GM23338 (cell line): ENCODE data around the gene RNF43.

Experiments used
- CTCF ChIP-seq, 2 experiments: fragments of 200-600 bp in 1 of 2; sonication (generic) in 1 of 2; conservative IDR thresholded peaks; 2 replicates each; pipeline versions ENCODE4 v1.5.1 to v1.6.1; 2016 to 2017; ENCODE audit warnings: antibody characterized with exemption in 2 of 2, low read depth in 2 of 2, mild to moderate bottlenecking in 2 of 2, moderate library complexity in 1 of 2
- ETS1 ChIP-seq: IDR thresholded peaks from 2 replicates; pipeline ENCODE4 v1.6.1; 2016; ENCODE audit warnings: antibody characterized with exemption
- EZH2 ChIP-seq: fragments of 200-600 bp; sonication (generic); IDR thresholded peaks from one replicate; pipeline ENCODE4 v1.8.0; 2017; ENCODE audit warnings: antibody characterized with exemption, mild to moderate bottlenecking, low read depth; ENCODE audit not compliant: unreplicated experiment
- EZH2phosphoT487 ChIP-seq: fragments of 200-600 bp; sonication (generic); IDR thresholded peaks from one replicate; pipeline ENCODE4 v1.8.1; 2018; ENCODE audit warnings: antibody characterized with exemption; ENCODE audit not compliant: unreplicated experiment
- JUNB ChIP-seq: IDR thresholded peaks from one replicate; pipeline ENCODE4 v1.6.1; 2016; ENCODE audit warnings: antibody characterized with exemption; ENCODE audit not compliant: unreplicated experiment
- POLR2AphosphoS5 ChIP-seq: IDR thresholded peaks from 2 replicates; pipeline ENCODE4 v1.6.1; 2016; ENCODE audit warnings: antibody characterized with exemption, low read depth
- REST ChIP-seq: IDR thresholded peaks from one replicate; pipeline ENCODE4 v1.6.1; 2018; ENCODE audit warnings: antibody characterized with exemption; ENCODE audit not compliant: unreplicated experiment
- ZNF114 ChIP-seq: fragments of 250-450 bp; sonication (Bioruptor Pico); IDR thresholded peaks from 2 replicates; pipeline ENCODE4 v1.5.0; 2020; ENCODE audit warnings: mild to moderate bottlenecking, moderate library complexity

DNA sequence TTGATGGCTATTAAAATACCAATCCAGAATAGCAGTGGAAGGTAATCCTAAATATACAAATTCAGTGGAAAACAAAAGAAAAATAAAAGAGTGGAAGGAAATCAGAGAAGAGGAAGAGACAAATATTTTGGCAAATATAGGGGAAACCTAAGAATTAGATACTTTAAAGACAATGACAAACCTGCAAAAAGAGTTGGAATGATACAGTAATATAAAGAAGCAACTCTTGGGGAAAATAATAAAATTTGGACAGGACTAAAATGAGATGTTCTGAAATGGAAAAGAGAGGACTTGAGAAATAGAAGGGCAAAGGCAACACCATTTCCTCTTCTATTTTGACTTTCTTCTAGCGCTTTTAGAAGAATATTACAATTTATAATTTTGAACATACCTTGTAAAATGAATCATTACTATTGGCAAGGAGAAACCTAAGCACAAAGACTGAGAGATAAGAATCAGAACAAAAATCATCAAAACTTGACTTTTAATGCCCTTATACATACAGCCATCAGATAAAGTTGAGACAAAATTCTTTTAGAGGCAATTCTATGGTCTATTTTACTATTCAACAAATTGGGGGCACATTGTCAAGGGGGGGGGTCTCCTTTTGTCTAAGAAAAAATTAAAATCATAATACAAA is 5.2 kb downstream of the RNF43 start:
- TF ChIP-seq EZH2 (no peak), CTCF (conservative IDR thresholded peaks at IDR 0.05; ENCODE audit: low read depth in 2 of 2) (no peak), JUNB (no peak), POLR2AphosphoS5 (no peak), EZH2phosphoT487 (no peak), REST (no peak), ETS1 (no peak), ZNF114 (CRISPR knock-in tag) (no peak)
